T47D (cell line): ENCODE measurements around the gene CD58.

ENCODE experiments used
- DNase-seq, 2 experiments: peaks; one replicate each; pipeline versions ENCODE4 v3.0.0 to v3.0.0-alpha.2; 2011 to 2012; ENCODE audit warnings: low read depth in 1 of 2, low spot score in 1 of 2
- JUND ChIP-seq: IDR thresholded peaks from 2 replicates; pipeline ENCODE4 v1.6.1; 2012; ENCODE audit warnings: low read depth
- in situ Hi-C: cut with HindIII; loops from 2 replicates; pipeline ENCODE4 v1.10.0; 2016; ENCODE audit warnings: low sequenced_read_pairs, low pct_unique_long_range_greater_than_20kb

CD58 gene

GRCh38 chr1:116556289-116557006 lies 14.4 kb downstream of the CD58 start:
- in situ Hi-C loops: no loop called here
- DNase-seq: no peak
- no peak for TF ChIP-seq JUND

- no peak for DNase-seq
- in situ Hi-C loops: no loop called here
Observed at GRCh38 chr1:116554924-116555323, 15.9 kb downstream of the CD58 start.

GRCh38 chr1:116553386-116554115 lies 17.3 kb downstream of the CD58 start:
- no peak for DNase-seq
- no peak for TF ChIP-seq JUND
- in situ Hi-C loops: no loop called here

More at GRCh38 chr1:116554924-116555323, 15.9 kb downstream of the CD58 start:
- TF ChIP-seq JUND: no peak

GRCh38 chr1:116546354-116546977 lies 24.4 kb downstream of the CD58 start:
- in situ Hi-C loops: no loop called here

GRCh38 chr1:116545359-116545705 lies 25.5 kb downstream of the CD58 start:
- no peak for DNase-seq
- in situ Hi-C loops: no loop called here
- no peak for TF ChIP-seq JUND

More at GRCh38 chr1:116546354-116546977, 24.4 kb downstream of the CD58 start:
- no peak for DNase-seq
- TF ChIP-seq JUND: no peak

GRCh38 chr1:116544588-116545358 lies 26.1 kb downstream of the CD58 start:
- no peak for DNase-seq
- TF ChIP-seq JUND: no peak
- in situ Hi-C loops: no loop called here

GRCh38 chr1:116540088-116540487 lies 30.7 kb downstream of the CD58 start:
- TF ChIP-seq JUND: no peak
- no peak for DNase-seq
- in situ Hi-C loops: no loop called here

GRCh38 chr1:116538544-116538943 lies 32.3 kb downstream of the CD58 start:
- in situ Hi-C loops: no loop called here

GRCh38 chr1:116537898-116538297 lies 32.9 kb downstream of the CD58 start:
- TF ChIP-seq JUND: no peak
- DNase-seq: no peak
- in situ Hi-C loops: no loop called here

More at GRCh38 chr1:116538544-116538943, 32.3 kb downstream of the CD58 start:
- no peak for TF ChIP-seq JUND
- no peak for DNase-seq

- in situ Hi-C loops: no loop called here
- no peak for TF ChIP-seq JUND
- DNase-seq: peak in 1 of 2 experiments; percentile 12
Observed at GRCh38 chr1:116537040-116537831, 33.6 kb downstream of the CD58 start.

- in situ Hi-C loops: no loop called here
- TF ChIP-seq JUND: no peak
- DNase-seq: no peak
Observed at GRCh38 chr1:116534014-116534739, 36.6 kb downstream of the CD58 start.
